ENCODE results near the gene MEGF11.

DNA sequence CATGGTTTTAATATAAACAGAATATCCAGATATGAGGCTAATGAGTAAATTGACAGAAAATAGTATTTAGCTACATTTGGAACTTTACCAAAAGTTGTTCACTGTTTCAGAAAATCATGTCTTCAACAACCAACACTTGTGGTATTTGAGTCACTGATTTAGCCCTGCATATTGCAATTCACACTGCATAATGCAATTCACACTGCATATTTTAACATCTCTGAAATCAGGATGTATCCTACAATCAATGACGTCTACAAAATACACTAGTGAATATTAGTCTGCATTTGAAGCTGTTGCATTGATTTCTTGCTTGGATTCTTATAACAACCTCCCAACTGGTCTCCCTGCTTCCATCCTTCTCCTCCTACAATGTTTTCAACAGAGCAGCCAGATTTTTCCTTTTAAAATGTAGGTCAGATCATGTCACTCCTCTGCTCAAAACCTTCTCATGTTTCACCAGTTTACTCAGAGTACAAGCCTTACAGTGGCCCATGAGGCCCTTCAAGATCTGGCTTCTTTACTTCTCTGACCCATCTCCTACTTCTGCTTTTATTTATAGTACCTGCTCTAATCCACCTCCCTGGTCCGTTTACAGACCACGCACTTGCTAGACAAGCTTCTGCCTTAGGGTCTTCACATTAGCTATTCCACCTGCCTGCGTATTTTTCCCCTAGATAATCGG, 395.7 kb downstream of the MEGF11 start:
- TF ChIP-seq, protein P1, sequence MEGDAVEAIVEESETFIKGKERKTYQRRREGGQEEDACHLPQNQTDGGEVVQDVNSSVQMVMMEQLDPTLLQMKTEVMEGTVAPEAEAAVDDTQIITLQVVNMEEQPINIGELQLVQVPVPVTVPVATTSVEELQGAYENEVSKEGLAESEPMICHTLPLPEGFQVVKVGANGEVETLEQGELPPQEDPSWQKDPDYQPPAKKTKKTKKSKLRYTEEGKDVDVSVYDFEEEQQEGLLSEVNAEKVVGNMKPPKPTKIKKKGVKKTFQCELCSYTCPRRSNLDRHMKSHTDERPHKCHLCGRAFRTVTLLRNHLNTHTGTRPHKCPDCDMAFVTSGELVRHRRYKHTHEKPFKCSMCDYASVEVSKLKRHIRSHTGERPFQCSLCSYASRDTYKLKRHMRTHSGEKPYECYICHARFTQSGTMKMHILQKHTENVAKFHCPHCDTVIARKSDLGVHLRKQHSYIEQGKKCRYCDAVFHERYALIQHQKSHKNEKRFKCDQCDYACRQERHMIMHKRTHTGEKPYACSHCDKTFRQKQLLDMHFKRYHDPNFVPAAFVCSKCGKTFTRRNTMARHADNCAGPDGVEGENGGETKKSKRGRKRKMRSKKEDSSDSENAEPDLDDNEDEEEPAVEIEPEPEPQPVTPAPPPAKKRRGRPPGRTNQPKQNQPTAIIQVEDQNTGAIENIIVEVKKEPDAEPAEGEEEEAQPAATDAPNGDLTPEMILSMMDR (IDR thresholded peaks at IDR 0.05), result no peak
- TF ChIP-seq POLR2A (IDR thresholded peaks at IDR 0.05), result no peak
